H1 (cell line): ENCODE data around the gene SRPX. TPM values are rescaled to one million over a fixed set of nuclear protein-coding genes. Genes with fewer than 3 reads are reported as not detected.

Experiments
- CTCF ChIA-PET: fragments of 300-600 bp; sonication (Branson Sonifier 250); formaldehyde crosslinking; loops from one replicate; lab custom pipeline; 2021; ENCODE audit not compliant: partially characterized antibody; lab: Charles Lee
- POLR2A ChIA-PET: fragments of 300-600 bp; sonication (Branson Sonifier 250); formaldehyde crosslinking; loops from one replicate; lab custom pipeline; 2021; ENCODE audit warnings: inconsistent platforms; ENCODE audit not compliant: partially characterized antibody; lab: Charles Lee
- DNase-seq, 2 experiments: peaks; one replicate each; pipeline versions ENCODE4 v3.0.0 to v3.0.0-alpha.2; 2010 to 2022; ENCODE audit warnings: low spot score in 2 of 2, low read depth in 1 of 2, mixed read lengths in 1 of 2
- FAIRE-seq: peaks from 2 replicates; lab custom pipeline; 2011; peaks lifted over from hg19 to GRCh38; lab: Jason Lieb, UNC
- H2AFZ ChIP-seq: 2 replicates; pipeline ENCODE4 v1.8.1; 2012; ENCODE audit warnings: low read length, inconsistent platforms
- H2AK5ac ChIP-seq: 2 replicates; pipeline ENCODE4 v1.6.1; 2013; ENCODE audit warnings: low read depth, low read length
- H2BK120ac ChIP-seq: replicated peaks from 2 replicates; pipeline ENCODE3; 2013; ENCODE audit warnings: low read depth, low read length, inconsistent platforms
- H2BK12ac ChIP-seq: 2 replicates; pipeline ENCODE4 v1.6.1; 2013; ENCODE audit warnings: low read depth, low read length
- H2BK15ac ChIP-seq: 2 replicates; pipeline ENCODE4 v1.6.1; 2013; ENCODE audit warnings: low read length
- H2BK20ac ChIP-seq: 2 replicates; pipeline ENCODE4 v1.6.1; 2013; ENCODE audit warnings: low read length
- H2BK5ac ChIP-seq: 2 replicates; pipeline ENCODE4 v1.6.1; 2013; ENCODE audit warnings: low read depth, low read length
- H3K14ac ChIP-seq: 2 replicates; pipeline ENCODE4 v1.6.1; 2013; ENCODE audit warnings: inconsistent platforms; ENCODE audit not compliant: insufficient read length
- H3K18ac ChIP-seq: 2 replicates; pipeline ENCODE4 v1.6.1; 2013; ENCODE audit warnings: low read length; ENCODE audit errors: extremely low read depth
- H3K23ac ChIP-seq: 2 replicates; pipeline ENCODE4 v1.6.1; 2013; ENCODE audit warnings: inconsistent platforms; ENCODE audit not compliant: insufficient read length
- H3K23me2 ChIP-seq: 2 replicates; pipeline ENCODE4 v1.6.1; 2013; ENCODE audit warnings: low read depth, low read length
- H3K27ac ChIP-seq: 2 replicates; pipeline ENCODE4 v1.6.1; 2011; ENCODE audit warnings: low read depth, low read length, inconsistent platforms
- H3K27me3 ChIP-seq, 4 experiments: replicated peaks in 1 of 4; 1 replicate in 1 of 4; 2 replicates in 3 of 4; pipeline versions ENCODE4 v1.6.1 to v1.8.1; 2011 to 2013; ENCODE audit warnings: low read length in 3 of 4, mild to moderate bottlenecking in 3 of 4, inconsistent platforms in 2 of 4, mixed read lengths in 2 of 4, moderate library complexity in 1 of 4; ENCODE audit not compliant: control insufficient read depth in 3 of 4, insufficient read depth in 3 of 4; ENCODE audit errors: extremely low read depth in 1 of 4
- H3K36me3 ChIP-seq, 4 experiments: 2 replicates each; pipeline versions ENCODE4 v1.6.1 to v1.8.1; 2011 to 2013; ENCODE audit warnings: mild to moderate bottlenecking in 4 of 4, low read length in 3 of 4, moderate library complexity in 2 of 4, control low read depth in 1 of 4, inconsistent platforms in 1 of 4; ENCODE audit not compliant: insufficient read depth in 4 of 4, control insufficient read depth in 2 of 4
- H3K4ac ChIP-seq: replicated peaks from 2 replicates; pipeline ENCODE3; 2013; ENCODE audit warnings: low read length, low read depth, mixed read lengths, inconsistent platforms; ENCODE audit not compliant: insufficient read length
- H3K4me1 ChIP-seq, 4 experiments: replicated peaks in 1 of 4; 1 replicate in 1 of 4; 2 replicates in 3 of 4; pipeline versions ENCODE4 v1.6.1 to v1.8.1; 2011 to 2013; ENCODE audit warnings: low read length in 3 of 4, inconsistent platforms in 2 of 4, mixed read lengths in 1 of 4; ENCODE audit not compliant: insufficient read depth in 4 of 4, control insufficient read depth in 3 of 4
- H3K4me2 ChIP-seq, 2 experiments: 2 replicates each; pipeline versions ENCODE4 v1.6.1 to v1.8.1; 2011 to 2013; ENCODE audit warnings: low read depth in 2 of 2, low read length in 2 of 2, control low read depth in 1 of 2, inconsistent platforms in 1 of 2, mild to moderate bottlenecking in 1 of 2; ENCODE audit not compliant: insufficient read depth in 1 of 2
- H3K4me3 ChIP-seq, 4 experiments: fragments of 200-600, 300-600 bp in 1 of 4; sonication (generic), shearing (Covaris generic), sonication (Bioruptor Twin) in 1 of 4; 2 replicates each; pipeline versions ENCODE4 v1.5.1 to v1.8.1; 2011 to 2016; ENCODE audit warnings: low read length in 4 of 4, low read depth in 3 of 4, control low read depth in 2 of 4, inconsistent platforms in 2 of 4, mild to moderate bottlenecking in 2 of 4, mixed read lengths in 1 of 4, moderate library complexity in 1 of 4; ENCODE audit not compliant: insufficient read depth in 2 of 4; ENCODE audit errors: extremely low read depth in 1 of 4
- H3K56ac ChIP-seq: replicated peaks from 2 replicates; pipeline ENCODE3; 2013; ENCODE audit warnings: low read depth, mild to moderate bottlenecking, mixed read lengths, low read length, inconsistent platforms; ENCODE audit not compliant: insufficient read length
- H3K79me1 ChIP-seq: 2 replicates; pipeline ENCODE4 v1.6.1; 2013; ENCODE audit warnings: low read depth, low read length, control low read depth
- H3K79me2 ChIP-seq, 2 experiments: 2 replicates each; pipeline versions ENCODE4 v1.6.1 to v1.8.1; 2012 to 2013; ENCODE audit warnings: low read length in 2 of 2, mild to moderate bottlenecking in 2 of 2, inconsistent platforms in 1 of 2; ENCODE audit not compliant: insufficient read depth in 2 of 2, control insufficient read depth in 1 of 2
- H3K9ac ChIP-seq, 4 experiments: replicated peaks in 1 of 4; 1 replicate in 1 of 4; 2 replicates in 3 of 4; pipeline versions ENCODE4 v1.6.1 to v1.8.1; 2011 to 2013; ENCODE audit warnings: low read depth in 3 of 4, low read length in 3 of 4, control low read depth in 2 of 4, mild to moderate bottlenecking in 2 of 4, moderate library complexity in 2 of 4, inconsistent platforms in 1 of 4; ENCODE audit errors: extremely low read depth in 1 of 4
- H3K9me3 ChIP-seq, 2 experiments: 2 replicates each; pipeline versions ENCODE4 v1.6.1 to v1.8.1; 2012 to 2013; ENCODE audit warnings: mild to moderate bottlenecking in 2 of 2, moderate library complexity in 2 of 2, control low read depth in 1 of 2, inconsistent platforms in 1 of 2, low read depth in 1 of 2, low read length in 1 of 2, mixed read lengths in 1 of 2; ENCODE audit not compliant: insufficient read depth in 2 of 2
- H4K20me1 ChIP-seq, 2 experiments: replicated peaks in 1 of 2; 2 replicates each; pipeline versions ENCODE3 to v1.8.1; 2011 to 2013; ENCODE audit warnings: inconsistent platforms in 2 of 2, low read length in 2 of 2, mild to moderate bottlenecking in 1 of 2; ENCODE audit not compliant: insufficient read depth in 2 of 2, control insufficient read depth in 1 of 2
- H4K5ac ChIP-seq: 2 replicates; pipeline ENCODE4 v1.6.1; 2013; ENCODE audit warnings: low read length, low read depth, mixed read lengths, inconsistent platforms; ENCODE audit not compliant: insufficient read length
- H4K8ac ChIP-seq: 2 replicates; pipeline ENCODE4 v1.8.0; 2013; ENCODE audit warnings: mild to moderate bottlenecking, moderate library complexity, low read length, inconsistent platforms; ENCODE audit not compliant: insufficient read depth; ENCODE audit errors: extremely low read depth
- H4K91ac ChIP-seq: replicated peaks from 2 replicates; pipeline ENCODE3; 2013; ENCODE audit warnings: low read length, mixed read lengths, inconsistent platforms; ENCODE audit not compliant: insufficient read length
- ASH2L ChIP-seq: fragments of 200-600, 300-600 bp; sonication (generic); IDR thresholded peaks from one replicate; pipeline ENCODE4 v1.7.1; 2017; ENCODE audit warnings: low read length
- CHD2 ChIP-seq: IDR thresholded peaks from 2 replicates; pipeline ENCODE4 v1.6.1; 2012; ENCODE audit warnings: low read length, improper control_type of control experiment
- KDM4A ChIP-seq: IDR thresholded peaks from one replicate; pipeline ENCODE4 v1.7.1; 2012; ENCODE audit warnings: low read depth, mild to moderate bottlenecking, moderate library complexity, low read length, inconsistent platforms; ENCODE audit not compliant: severe bottlenecking
- SP1 ChIP-seq: IDR thresholded peaks from 2 replicates; pipeline ENCODE4 v1.6.1; 2011; ENCODE audit warnings: low read depth, low read length
- TAF7 ChIP-seq: optimal IDR thresholded peaks from 2 replicates; pipeline ENCODE3; 2011; ENCODE audit warnings: low read depth, mild to moderate bottlenecking, inconsistent platforms, low read length, moderate library complexity, borderline replicate concordance
- ZNF274 ChIP-seq: IDR thresholded peaks from 2 replicates; pipeline ENCODE4 v1.7.0; 2012; ENCODE audit warnings: low read length, borderline replicate concordance; ENCODE audit errors: extremely low read depth
- WGBS, 2 experiments: shearing (Covaris generic) in 1 of 2; methylation state at CpG; one replicate each; pipeline versions ENCODE4 v1.1.6 to v1.1.7; 2013 to 2015; ENCODE audit warnings: low lambda C conversion rate in 2 of 2, mixed read lengths in 2 of 2, inconsistent platforms in 1 of 2, low coverage in 1 of 2, missing lambda C conversion rate in 1 of 2; ENCODE audit not compliant: insufficient replicate concordance in 2 of 2, insufficient coverage in 1 of 2, insufficient read length in 1 of 2; ENCODE audit errors: extremely low coverage in 1 of 2, missing lambda C conversion rate in 1 of 2; 5-methylcytosine and 5-hydroxymethylcytosine counted together
- polyA plus RNA-seq, 7 experiments: library from polyadenylated mRNA; depleted of rRNA in 3 of 7; stranded (reverse) in 5 of 7; unstranded in 2 of 7; fragments of >200 nt in 5 of 7; fragments of 200-250 nt in 2 of 7; gene quantifications; 1 replicate in 5 of 7; 2 replicates in 1 of 7; 4 replicates in 1 of 7; pipeline versions ENCODE4 v1.2.1 to v1.2.3, GENCODE V29; 2011 to 2013; ENCODE audit warnings: missing spikeins in 2 of 7, mixed read lengths in 2 of 7
- total RNA-seq: library from RNA; stranded (reverse); fragmentation: NEBNext Ultra II Directional; extraction: Animal tissue kit (Norgen Biotek cat#: 25700); gene quantifications from 2 replicates; pipeline ENCODE4 v1.2.1, GENCODE V29; 2021

SRPX gene
- total and polyA plus RNA-seq, 2 of the 8 experiments (the other 6 are each of a cell fraction or from before 2014, with no cell fraction given), result 7.6 to 10.4 TPM

DNA sequence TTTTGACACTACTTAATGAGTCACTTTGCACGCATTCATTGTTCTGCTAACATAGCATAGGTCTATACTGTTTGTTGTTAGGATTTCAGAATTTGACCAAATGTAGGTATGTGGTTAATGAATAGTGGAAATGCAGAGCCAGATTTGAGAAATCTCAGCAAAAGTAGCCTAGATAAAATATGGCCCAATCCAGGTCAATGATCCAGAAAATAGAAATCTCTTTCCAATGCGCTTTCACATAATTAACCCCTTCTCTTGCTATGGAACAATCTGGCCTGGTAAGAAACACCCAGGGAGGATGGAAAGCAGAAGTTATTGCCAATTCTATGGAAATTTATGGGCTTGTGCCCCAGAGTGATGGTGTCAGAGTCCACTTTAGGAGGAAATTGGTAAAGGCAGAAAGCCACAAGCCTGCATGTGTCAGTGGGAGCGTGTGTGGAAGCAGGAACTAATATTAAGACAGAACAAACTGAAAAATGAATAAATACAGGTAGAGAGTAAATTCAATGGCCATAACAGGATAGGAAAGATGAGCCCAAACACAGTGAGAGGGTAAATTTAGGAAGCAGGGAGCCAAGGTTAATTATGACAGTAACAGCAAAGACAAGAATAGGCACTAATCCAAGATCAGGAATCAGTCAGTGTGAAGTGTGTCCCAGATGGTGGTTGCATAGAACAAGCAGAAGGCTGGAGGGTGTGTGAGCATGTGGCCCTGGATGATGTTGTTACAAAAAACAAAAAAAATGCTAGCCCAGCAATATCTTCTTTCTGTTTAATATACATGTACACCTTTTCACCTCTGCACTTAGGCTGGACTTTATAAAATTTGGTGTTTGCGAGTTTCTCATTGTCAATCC, 111.4 kb downstream of the SRPX start:
- Histone ChIP-seq H3K36me3 (no peaks in the 10 kb centered on the region), H3K4me2 (no peak overlapping the region), H2AFZ (no peak overlapping the region), H2AK5ac (no peak overlapping the region), H3K79me1 (no peaks in the 10 kb centered on the region), H2BK20ac (no peak overlapping the region), H2BK12ac (no peak overlapping the region), H3K9ac (no peak overlapping the region), H2BK120ac (no peak overlapping the region), H3K14ac (no peak overlapping the region), H4K5ac (no peak overlapping the region), H3K56ac (no peak overlapping the region), H3K27me3 (no peaks in the 10 kb centered on the region), H3K4ac (no peak overlapping the region), H3K23ac (no peak overlapping the region), H4K91ac (no peak overlapping the region), H3K18ac (no peak overlapping the region), H3K9me3 (no peaks in the 10 kb centered on the region), H2BK5ac (no peak overlapping the region), H4K20me1 (no peaks in the 10 kb centered on the region), H4K8ac (no peak overlapping the region), H3K23me2 (no peaks in the 10 kb centered on the region), H3K4me3 (no peak overlapping the region), H3K27ac (no peak overlapping the region), H2BK15ac (no peak overlapping the region), H3K79me2 (no peaks in the 10 kb centered on the region), H3K4me1 (no peaks in the 10 kb centered on the region)
- 86% methylated on average over 4 of the region's 4 CpGs; no CpG with 5 or more reads in 1 of the 2 experiments for WGBS, 2 experiments
- DNase-seq (no peak), FAIRE-seq (no peak)
- ChIA-PET POLR2A (no interaction called here), CTCF (no interaction called here)
- TF ChIP-seq CHD2, result no peak
- no peak for TF ChIP-seq SP1
- TF ChIP-seq TAF7, result no peak
- TF ChIP-seq KDM4A, result no peak
- no peak for TF ChIP-seq ASH2L
- TF ChIP-seq ZNF274, result no peak
